GM21529 (cell line): ENCODE results near the gene SGTA.

Source experiments
- ATAC-seq: cut with Tn5 transposase; IDR thresholded peaks from one replicate; pipeline ENCODE4 v1.9.1; 2021; ENCODE audit not compliant: unreplicated experiment

SGTA gene

DNA sequence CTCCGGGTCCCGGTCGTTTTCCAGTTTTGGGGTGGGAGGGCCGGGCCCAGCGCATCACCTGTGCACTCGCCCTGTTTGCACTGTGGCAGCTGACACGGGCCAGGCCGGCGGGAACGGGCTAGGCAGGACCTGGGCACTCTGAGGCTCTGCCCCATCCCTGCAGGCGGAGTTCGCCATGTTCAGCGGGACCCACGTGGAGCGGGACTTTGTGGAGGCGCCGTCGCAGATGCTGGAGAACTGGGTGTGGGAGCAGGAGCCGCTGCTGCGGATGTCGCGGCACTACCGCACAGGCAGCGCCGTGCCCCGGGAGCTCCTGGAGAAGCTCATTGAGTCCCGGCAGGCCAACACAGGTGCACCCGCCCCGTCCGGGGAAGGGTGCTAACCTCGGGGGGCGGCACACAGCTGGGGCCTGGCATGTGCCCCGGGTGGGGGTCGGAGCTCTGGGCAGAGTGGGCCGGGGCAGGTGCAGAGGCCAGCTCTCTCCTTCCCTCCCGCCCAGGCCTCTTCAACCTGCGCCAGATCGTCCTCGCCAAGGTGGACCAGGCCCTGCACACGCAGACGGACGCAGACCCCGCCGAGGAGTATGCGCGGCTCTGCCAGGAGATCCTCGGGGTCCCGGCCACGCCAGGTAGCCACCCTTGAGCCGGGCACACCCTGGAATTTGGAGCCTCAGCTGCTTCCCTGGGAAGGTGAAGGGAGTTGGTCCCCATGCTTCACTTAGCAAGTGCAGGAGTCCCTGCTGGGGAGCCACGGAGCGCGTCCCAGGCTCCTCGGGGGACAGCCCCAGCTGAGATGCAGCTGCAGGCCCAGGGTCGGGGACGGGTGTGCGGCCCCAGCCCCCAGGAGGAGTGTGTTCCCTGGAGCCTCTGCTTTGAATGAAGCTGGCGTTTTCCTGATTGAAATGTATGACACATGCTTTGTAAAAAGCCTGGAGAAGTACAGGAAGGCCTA lies 27.3 kb upstream of the SGTA start:
- ATAC-seq = no peak

DNA sequence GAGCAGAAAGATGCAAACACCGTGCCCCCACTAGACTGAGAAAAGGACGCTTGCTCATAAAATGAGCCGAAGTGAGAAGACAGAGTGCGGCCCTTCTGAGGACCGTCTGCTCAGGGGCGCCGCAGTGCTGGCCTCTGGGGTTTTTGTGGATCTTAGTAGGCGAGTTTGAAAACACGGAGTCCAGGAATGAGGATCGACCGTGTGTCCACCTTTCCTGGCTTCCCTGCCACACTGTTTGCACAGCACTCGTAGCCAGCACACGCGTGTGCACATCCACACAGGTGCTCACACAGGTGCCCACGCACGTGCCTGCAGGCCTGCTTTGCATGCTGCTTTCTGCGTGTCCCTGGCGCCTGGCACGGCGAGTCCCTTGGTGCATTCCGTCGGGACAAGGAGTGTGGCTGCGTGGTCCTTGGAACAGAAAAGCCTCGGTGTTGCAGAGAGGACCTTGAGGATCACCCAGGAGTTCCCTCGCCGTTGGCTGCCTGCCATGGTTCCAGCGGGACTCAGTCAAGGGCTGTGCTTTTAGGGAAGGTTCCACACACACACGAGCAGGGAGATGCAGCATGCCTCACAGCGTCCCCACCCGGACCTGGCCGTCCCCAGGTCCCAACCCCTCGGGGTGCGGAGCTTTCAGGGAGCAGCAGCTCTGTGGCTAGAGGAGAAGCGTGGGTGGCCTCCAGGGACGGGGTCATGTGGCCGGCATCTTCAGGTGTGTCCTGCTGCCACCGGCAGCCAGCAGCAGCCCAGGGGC lies 26.5 kb upstream of the SGTA start:
- no peak for ATAC-seq

DNA sequence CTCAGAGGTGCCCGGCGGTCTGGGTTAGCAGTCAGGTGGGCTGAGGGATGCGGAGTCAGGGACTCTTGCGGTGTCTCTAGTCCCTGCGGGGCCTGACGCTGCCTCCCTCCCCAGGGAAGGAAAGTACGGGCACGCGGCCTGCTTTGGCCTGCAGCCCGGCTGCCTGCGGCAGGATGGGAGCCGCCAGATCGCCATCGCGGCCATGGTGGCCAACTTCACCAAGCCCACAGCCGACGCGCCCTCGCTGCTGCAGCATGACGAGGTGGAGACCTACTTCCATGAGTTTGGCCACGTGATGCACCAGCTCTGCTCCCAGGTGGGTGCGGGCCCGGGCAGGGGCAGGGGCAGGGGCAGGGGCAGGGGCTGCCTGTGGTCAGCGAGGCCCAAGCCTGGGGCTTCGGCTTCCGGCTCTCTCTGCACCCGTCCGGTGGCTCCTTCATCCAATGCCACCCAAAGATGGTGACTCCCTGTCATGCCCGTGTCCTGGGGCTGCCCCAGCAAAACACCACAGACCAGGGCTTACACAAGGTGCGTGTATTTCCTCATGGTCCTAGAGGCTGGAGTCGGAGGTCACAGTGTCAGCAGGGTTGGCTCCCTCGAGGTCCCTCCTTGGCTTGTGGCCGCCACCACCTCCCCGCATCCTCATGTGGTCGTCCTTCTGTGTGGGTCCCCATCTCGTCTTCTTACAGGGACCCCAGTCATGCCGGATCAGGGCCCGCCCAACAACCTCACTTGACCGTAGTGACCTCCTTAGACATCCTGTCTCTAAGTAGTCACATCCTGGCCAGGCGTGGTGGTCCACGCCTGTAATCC lies 25.3 kb upstream of the SGTA start:
- no peak for ATAC-seq

DNA sequence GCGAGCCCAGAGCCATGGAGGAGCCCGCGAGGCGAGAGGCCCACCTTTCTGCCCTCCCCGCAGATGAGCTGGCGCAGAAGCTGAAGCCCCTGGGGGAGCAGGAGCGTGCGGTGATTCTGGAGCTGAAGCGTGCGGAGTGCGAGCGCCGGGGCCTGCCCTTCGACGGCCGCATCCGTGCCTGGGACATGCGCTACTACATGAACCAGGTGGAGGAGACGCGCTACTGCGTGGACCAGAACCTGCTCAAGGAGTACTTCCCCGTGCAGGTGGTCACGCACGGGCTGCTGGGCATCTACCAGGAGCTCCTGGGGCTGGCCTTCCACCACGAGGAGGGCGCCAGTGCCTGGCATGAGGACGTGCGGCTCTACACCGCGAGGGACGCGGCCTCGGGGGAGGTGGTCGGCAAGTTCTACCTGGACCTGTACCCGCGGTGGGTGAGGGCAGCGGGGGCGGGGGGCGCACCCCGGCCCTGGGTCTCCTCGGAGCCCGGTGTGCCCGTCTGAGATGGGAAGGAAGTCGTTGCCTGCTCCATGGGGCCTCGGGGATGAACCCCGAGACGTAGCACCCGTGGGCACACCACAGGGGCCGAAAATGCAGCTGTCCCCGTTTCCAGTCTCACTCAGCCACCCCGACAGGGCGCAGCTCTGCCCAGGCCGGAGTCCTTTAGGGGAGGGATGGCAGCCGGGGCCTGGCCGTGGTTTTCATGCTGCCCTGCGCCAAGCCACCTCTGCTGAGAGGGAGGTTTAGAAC lies 24.5 kb upstream of the SGTA start:
- ATAC-seq = no peak

DNA sequence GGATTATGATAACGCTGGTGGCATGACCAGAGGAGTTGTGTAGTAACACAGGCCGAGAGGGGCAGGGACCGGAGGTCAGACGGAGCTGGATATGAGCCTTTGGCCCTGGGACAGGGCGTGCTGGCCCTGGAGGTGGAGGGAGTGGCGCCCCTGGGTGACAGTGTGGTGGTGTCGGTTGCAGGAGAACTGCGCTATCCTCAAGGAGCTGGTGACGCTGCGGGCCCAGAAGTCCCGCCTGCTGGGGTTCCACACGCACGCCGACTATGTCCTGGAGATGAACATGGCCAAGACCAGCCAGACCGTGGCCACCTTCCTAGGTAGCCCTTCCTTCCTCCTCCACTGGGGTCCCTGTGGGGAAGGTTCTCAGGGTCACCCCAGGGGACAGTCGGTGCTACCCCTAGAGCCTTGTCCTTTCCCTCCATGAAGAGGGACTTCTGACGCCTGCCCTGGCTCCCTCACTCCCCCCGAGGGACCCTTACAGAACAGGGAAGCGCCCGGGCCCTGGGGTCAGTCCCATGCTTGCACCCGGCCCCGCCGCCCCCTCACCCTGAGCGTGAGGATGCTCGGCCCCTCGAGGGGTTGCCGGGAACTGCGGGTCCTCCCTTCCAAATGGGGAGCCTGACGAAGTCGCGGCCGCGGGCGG lies 23.8 kb upstream of the SGTA start:
- no peak for ATAC-seq

DNA sequence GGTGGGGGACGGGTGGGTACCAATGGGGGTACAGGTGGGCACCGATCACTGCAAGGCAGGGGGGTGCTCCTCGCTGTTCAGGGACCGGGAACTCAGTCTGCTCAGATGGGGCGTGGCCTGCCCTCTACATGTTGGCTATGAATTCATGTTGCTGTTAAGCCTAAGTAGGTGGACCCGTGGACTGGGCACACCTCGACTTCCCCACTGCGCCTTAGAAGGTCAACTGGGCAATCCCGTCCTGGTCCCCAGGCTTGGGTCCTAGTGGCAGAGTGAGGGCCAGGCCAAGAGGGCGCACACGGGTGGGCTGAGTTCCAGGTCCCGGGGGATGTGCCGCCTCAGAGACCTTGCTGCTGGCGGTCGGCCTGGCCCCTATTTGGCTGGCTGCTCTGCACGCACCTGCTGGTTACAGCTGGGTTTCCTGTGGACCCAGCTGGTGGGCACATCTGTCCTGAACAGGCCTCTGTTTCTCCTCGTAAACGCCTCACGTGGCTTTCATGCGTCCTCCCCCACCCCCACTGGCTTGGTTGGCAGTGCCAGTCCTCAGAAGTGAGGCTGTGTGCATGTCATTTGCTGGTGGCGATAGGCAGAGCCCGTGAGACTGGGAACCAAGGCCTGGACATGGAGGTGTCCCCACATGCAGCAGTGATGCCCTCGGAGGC lies 23.0 kb upstream of the SGTA start:
- no peak for ATAC-seq

DNA sequence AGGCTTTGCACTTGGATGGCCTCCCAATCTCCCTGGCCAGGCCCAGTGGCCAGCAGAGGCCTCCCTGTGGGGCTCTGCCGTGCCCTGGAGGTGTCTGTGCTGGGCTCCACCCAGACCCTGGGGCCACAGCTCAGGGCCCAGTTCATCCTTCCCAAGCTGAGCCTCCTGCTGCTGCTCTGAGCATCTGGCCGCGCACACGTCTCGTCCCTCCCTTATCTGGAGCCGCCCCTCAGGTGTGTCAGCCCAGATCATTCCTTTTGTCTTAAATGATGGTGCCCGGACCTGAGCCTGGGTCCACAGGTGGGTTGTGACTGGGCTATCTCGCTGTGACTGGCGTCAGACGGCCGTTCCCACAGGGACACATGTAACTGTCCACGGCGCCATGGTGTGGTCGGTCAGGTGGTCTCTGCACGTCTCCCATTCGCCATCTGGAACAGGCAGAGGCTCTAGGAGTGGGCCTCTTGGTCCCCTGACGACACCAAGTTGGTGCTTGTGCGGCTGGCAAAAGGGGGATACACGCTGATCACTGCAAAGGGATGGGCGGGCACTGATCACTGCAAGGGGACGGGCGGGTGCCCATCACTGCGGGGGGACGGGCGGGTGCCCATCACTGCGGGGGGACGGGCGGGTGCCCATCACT lies 22.3 kb upstream of the SGTA start:
- ATAC-seq = no peak

DNA sequence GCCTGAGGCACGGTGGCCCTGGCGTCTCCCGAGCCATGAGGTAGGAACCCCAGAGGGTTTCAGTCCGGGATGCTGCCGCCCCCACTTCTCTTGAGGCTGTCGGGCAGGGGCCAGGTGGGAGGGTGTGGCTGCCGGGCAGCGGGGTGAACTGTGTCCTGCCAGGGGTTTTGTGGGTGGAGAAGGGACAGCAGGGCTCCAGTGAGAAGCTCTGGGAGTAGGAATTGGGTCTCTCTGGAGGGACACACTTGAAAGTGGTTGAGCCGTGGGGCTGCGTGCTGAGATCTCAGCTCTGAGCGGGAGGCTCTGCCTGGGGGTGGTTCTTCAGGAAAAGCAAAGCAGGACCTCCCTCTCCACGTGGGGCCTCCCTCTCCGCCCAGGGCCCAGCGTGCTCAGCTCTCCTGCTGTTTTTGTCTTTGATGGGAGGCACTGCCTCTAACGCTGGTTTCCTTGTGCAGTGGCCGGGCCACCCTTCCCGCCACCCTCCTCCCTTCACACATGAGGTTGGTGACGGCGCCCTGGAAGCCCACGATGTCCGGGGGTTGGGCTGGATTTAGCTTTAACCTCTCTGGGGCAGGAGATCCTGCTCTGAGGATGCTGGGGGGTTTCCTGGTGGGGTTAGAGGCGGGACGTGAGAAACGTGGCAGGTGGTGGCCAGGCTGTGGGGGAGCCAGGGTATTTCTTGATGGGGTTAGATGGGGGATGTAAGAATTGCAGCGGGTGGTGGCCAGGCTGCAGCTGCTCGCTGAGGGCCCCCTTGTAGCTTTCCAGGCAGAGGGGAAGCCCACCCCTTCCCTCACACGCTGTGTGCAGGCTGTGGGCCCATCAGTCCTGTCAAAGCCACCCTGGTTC lies 21.3 kb upstream of the SGTA start:
- no peak for ATAC-seq

DNA sequence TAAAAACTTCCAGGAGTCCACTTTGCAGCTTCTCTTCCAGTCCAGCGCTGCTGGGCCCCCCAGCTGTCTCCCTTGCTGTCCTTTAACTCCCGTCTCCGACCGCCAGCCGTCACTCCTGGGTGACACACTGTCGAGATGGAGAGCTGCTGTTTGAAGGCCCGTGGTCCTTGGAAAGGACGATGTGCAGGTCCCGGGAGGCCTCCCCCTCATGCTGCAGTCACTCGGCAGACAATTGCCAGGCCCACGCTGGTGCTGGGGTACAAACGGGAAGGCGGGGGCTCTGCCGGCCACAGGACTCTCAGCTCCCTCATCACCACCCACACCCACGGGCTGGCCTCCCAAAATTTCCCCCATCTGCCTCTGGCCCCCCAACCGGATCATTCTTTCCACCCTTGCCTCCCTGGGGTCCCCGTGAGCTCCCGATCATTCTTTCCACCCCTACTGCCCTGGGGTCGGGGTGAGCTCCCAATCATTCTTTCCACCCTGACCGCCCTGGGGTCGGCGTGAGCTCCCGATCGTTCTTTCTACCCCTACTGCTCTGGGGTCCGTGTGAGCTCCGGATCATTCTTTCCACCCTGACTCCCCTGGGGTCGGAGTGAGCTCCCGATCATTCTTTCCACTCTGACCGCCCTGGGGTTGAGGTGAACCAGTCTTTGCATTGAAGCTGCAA lies 20.5 kb upstream of the SGTA start:
- no peak for ATAC-seq

DNA sequence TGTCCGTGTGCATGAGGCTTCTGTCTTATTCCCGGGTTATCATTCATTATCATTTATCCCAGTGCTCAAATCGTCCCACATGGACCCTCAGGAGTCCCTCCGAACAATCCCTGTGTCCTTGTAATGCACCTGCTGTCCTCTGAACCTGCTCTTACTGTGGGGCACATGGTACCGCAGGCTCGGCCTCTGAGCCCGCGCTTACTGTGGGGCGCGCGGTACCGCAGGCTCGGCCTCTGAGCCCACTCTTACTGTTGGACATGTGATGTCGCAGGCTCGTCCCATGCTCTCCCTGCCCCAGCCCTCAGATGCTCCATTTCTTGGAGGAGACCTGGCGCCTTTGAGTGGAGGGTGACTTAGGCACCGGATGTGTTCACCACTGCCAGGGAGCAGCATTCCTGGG lies 19.8 kb upstream of the SGTA start:
- ATAC-seq = no peak

DNA sequence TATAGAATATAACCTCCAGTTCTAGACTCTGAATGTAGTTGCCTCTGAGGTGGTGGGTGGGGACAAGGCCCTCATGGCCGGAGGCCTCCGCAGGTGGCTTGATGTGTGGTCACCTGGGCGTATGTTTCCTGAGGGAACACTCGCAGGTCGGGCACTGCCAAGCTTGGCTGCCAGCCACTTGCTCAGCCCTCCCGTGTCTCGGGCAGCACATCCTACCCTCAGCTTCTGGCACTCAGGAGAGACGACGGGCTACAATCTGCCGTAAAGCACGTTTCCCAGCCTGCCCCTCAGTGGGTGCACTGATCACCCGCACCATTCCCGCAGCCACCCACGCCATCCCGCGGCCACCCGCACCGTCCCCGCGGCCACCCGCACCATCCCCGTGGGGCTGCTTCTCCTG lies 17.4 kb upstream of the SGTA start:
- ATAC-seq = no peak

DNA sequence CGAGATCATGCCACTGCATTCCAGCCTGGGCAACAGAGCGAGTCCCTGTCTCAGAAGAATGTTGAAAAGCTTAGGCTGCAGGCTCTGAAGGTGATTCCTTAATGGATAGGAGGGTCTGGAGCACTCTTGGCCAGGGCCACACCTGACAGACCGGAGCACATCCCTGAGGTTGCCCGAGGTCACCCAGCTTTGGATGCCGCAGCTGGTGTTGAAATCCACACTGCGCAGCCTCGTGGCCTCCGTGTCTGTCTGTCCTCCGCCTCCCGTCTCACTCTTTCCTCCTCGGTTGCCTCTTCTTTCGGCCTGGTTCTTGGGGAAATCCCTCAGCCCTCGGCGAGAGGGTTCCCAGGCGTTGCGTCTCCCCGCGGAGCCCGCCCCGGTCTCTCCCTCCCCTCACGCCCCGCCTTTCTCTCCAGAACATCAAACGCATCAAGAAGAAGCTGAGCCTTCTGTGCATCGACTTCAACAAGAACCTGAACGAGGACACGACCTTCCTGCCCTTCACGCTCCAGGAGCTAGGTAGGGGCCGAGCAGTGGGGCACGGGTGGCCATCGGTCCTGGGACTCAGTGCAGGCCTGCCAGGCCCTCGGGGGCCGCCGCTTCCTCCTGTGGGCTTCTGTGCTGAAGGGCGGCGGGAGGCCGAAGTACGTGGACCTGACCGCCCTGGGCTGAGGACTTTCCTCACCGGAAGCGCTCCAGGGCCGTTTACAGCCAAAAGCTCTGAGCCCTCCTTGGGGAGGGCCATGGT lies 16.4 kb upstream of the SGTA start:
- no peak for ATAC-seq

DNA sequence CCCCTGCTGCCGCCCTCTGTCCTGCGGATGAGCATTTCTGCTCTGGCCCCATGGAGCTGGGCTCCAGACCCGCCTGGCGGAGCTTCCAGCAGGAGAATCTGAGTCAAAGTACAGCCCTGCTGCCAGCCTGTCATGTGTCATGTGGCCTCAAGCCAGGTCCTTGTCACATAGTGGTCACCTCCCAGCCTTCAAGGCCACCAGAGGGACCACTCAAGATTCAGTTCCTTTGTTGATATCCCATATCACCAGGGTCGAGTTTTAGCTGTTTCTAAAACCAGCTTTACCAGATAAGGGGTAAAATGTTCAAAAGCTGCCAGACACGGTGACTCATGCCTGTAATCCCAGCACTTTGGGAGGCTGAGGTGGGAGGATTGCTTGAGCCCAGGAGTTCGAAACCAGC lies 15.7 kb upstream of the SGTA start:
- no peak for ATAC-seq

DNA sequence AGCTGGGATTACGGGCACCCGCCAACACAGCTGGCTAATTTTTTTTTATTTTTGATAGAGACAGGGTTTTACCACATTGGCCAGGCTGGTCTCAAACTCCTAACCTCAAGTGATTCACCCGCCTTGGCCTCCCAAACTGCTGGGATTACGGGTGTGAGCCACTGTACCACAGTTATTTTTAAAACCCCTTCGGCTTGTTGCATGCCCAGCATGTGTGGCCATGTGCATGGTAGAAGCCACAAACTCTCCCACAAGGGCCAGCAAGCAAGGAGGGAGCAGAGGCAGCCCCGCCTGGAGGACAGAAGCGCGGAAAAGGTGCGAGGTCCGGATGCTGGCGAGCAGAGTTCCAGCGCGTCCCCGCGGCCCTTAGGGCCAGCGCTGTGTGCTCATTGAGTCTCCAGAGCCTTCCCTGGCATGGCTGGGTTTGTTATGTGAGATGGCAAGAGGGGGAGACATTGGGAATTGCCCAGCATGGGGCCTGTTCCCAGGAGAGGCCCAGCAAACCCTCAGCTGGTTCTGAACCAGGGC lies 15.1 kb upstream of the SGTA start:
- ATAC-seq = no peak

DNA sequence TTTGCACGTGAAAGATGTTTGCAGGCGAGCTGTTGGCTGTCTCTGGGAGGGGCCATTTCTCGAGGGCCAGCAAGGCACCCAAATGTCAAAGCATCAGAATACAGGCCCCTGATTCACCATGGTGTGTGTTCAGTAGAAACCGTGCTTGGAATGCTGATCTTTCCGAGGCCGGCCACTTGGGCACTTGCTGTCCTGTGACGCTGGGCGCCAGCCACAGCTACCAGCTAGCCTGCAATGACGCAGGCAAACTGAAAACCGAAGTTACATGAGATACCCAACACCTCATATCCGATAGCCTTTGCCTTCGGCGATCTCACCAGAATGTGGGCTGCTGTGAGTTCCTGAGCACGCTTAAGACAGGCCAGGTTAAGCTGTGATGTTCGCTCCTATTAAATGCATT lies 14.2 kb upstream of the SGTA start:
- no peak for ATAC-seq

DNA sequence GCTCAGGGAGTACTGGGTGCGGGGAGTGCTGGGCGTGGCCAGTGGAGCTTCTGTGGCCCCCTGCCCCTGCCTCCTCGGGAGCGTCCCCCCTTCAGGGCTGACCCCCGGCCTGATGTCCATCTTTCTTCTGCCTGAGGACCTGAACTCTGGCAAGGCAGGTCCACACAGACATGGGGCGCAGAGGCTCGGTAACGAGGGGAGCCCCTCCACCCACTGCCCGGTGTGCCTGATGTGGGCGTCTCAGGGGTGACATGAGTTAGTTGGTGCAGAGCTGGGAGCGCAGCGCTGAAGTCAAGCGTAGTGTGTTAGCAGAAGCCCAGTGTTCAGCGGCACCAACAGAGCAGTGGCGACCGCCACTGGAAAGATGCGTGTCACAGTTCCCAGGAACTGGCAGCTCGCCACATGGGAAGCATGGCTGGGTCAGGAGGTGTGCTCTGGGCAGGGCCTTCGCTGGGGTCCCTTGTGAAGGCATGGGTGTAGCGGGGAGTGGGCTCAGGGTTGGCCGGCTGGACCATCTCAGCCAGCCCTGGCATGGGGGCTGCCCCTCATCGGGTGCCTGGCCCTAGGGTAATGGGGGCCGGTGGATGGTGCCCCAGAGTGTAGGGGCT lies 13.7 kb upstream of the SGTA start:
- ATAC-seq = no peak
